B cell (primary cell): ENCODE results near the gene FUNDC2.

ENCODE experiments used
- EZH2 ChIP-seq: IDR thresholded peaks from 2 replicates; pipeline ENCODE4 v1.6.1; 2012; ENCODE audit warnings: borderline replicate concordance, low read depth, mild to moderate bottlenecking, moderate library complexity, low read length; ENCODE audit not compliant: insufficient read depth, poor library complexity, severe bottlenecking
- TF ChIP-seq, protein P1 (sequence below): fragments of 200-600 bp; IDR thresholded peaks from one replicate; pipeline ENCODE4 v1.8.0; 2022; ENCODE audit warnings: antibody characterized with exemption, mild to moderate bottlenecking

DNA sequence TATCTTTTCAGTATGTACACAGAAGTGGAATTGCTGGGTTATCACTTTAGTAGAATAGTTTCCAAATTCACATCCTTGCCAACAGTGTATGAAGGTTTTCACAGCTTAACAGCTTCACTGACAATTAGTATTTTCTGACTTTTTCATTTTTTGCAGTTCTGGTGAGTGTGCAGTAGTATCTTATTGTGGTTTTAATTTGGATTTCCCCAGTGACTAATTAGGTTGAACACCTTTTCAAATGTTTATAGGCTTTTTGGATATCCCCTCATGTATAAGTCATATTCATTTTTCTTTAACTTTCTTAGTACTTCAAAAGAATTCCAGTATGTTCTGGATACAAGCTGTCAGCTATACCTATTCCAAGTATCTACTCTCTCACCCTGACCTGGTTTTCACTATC is 81.8 kb downstream of the FUNDC2 start:
- no peak for TF ChIP-seq EZH2
- TF ChIP-seq, protein P1, sequence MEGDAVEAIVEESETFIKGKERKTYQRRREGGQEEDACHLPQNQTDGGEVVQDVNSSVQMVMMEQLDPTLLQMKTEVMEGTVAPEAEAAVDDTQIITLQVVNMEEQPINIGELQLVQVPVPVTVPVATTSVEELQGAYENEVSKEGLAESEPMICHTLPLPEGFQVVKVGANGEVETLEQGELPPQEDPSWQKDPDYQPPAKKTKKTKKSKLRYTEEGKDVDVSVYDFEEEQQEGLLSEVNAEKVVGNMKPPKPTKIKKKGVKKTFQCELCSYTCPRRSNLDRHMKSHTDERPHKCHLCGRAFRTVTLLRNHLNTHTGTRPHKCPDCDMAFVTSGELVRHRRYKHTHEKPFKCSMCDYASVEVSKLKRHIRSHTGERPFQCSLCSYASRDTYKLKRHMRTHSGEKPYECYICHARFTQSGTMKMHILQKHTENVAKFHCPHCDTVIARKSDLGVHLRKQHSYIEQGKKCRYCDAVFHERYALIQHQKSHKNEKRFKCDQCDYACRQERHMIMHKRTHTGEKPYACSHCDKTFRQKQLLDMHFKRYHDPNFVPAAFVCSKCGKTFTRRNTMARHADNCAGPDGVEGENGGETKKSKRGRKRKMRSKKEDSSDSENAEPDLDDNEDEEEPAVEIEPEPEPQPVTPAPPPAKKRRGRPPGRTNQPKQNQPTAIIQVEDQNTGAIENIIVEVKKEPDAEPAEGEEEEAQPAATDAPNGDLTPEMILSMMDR, result no peak
